Lung (tissue), 12 donors: ENCODE results near the gene CFAP65. TPM values are rescaled to one million over a fixed set of nuclear protein-coding genes. Genes with fewer than 3 reads are reported as not detected.
A peak's percentile ranks its signal among the peaks of the same experiment; 100 is the strongest.

Experiments
- ATAC-seq: fragments of 200-7000 bp; cut with Tn5 transposase; one replicate; pipeline ENCODE4 v1.9.1; 2020; ENCODE audit warnings: moderate number of reproducible peaks; ENCODE audit not compliant: insufficient read depth, low FRiP score
- DNase-seq, 3 donors: peaks; one replicate each; pipeline ENCODE4 v3.0.0-alpha.2; 2013 to 2017
- H3K27ac ChIP-seq, 2 donors: one replicate each; pipeline ENCODE4 v1.5.1; 2013; ENCODE audit warnings: mild to moderate bottlenecking in 2 of 2, moderate library complexity in 2 of 2, control low read depth in 1 of 2, inconsistent platforms in 1 of 2, low read depth in 1 of 2, low read length in 1 of 2
- H3K27me3 ChIP-seq, 3 donors: one replicate each; pipeline ENCODE4 v1.5.1; 2013; ENCODE audit warnings: low read length in 2 of 3; ENCODE audit not compliant: control insufficient read depth in 3 of 3, insufficient read depth in 3 of 3
- H3K36me3 ChIP-seq, 4 donors: one replicate each; pipeline ENCODE4 v1.5.1; 2013; ENCODE audit warnings: low read length in 4 of 4, mild to moderate bottlenecking in 1 of 4, moderate library complexity in 1 of 4; ENCODE audit not compliant: control insufficient read depth in 4 of 4, insufficient read depth in 4 of 4
- H3K4me1 ChIP-seq, 5 donors: one replicate each; pipeline ENCODE4 v1.5.1; 2013; ENCODE audit warnings: low read length in 5 of 5, mild to moderate bottlenecking in 2 of 5, moderate library complexity in 1 of 5; ENCODE audit not compliant: control insufficient read depth in 5 of 5, insufficient read depth in 5 of 5
- H3K4me3 ChIP-seq: one replicate; pipeline ENCODE4 v1.5.1; 2013; ENCODE audit warnings: mild to moderate bottlenecking, control low read depth, moderate library complexity
- H3K9ac ChIP-seq, 2 donors: one replicate each; pipeline ENCODE4 v1.5.1; 2013; ENCODE audit warnings: low read length in 2 of 2, control low read depth in 1 of 2; ENCODE audit not compliant: insufficient read depth in 1 of 2
- H3K9me3 ChIP-seq, 4 donors: one replicate each; pipeline ENCODE4 v1.5.1; 2013; ENCODE audit warnings: low read length in 3 of 4, mild to moderate bottlenecking in 1 of 4, moderate library complexity in 1 of 4; ENCODE audit not compliant: control insufficient read depth in 4 of 4, insufficient read depth in 3 of 4
- CTCF ChIP-seq: IDR thresholded peaks from 2 replicates; pipeline ENCODE4 v1.5.1; 2012; ENCODE audit warnings: mild to moderate bottlenecking; ENCODE audit errors: control extremely low read depth, extremely low read depth
- WGBS, 2 donors: extraction: QIAGEN DNeasy Blood & Tissue Kit; methylation state at CpG; one replicate each; pipeline ENCODE4 v1.1.7; 2013; 5-methylcytosine and 5-hydroxymethylcytosine counted together
- polyA plus RNA-seq, 2 donors: library from polyadenylated mRNA; stranded (reverse); fragments of 200-250 nt; gene quantifications; one replicate each; pipeline ENCODE4 v1.2.1, GENCODE V29; 2013
- total RNA-seq, 2 donors: library from RNA; depleted of rRNA in 1 of 2; stranded (reverse); fragments of >200 nt in 1 of 2; gene quantifications; one replicate each; pipeline ENCODE4 v1.2.1, GENCODE V29; 2014 to 2021
- donor health status: control.
- donor health status: control.
- donor health status: Bipolar disorder and iron deficiency.
- donor health status: healthy.
- donor health status: DM: yes; HTN: yes; CAD: no.

CFAP65 gene
- total and polyA plus RNA-seq, 4 donors = 3.9 to 16.5 (median 8.1) TPM

- Histone ChIP-seq H3K36me3 (no peaks in the 10 kb centered on the region), H3K27ac (no peak overlapping the region), H3K27me3 (peaks cover 13 to 93% (median 84%) of the 10 kb centered on the region in 3 donors), H3K4me1 (peaks cover 0 to 24% (median 10%) of the 10 kb centered on the region in 5 donors), H3K9ac (no peak overlapping the region), H3K9me3 (peaks cover 0 to 8% (median 0%) of the 10 kb centered on the region in 4 donors), H3K4me3 (no peak overlapping the region)
- DNase-seq (peak; percentile 39 to 53 (median 39)), ATAC-seq (no peak)
- WGBS, 2 donors = 7 to 9% methylated on average over 13 of the region's 13 CpGs
- no peak for TF ChIP-seq CTCF
Measured at GRCh38 chr2:218991674-218992168, 49.6 kb downstream of the CFAP65 start.

GRCh38 chr2:218990612-218991011, 50.7 kb downstream of the CFAP65 start:
- Histone ChIP-seq H3K9ac (no peak overlapping the region), H3K9me3 (peaks cover 0 to 8% (median 0%) of the 10 kb centered on the region in 4 donors), H3K36me3 (no peaks in the 10 kb centered on the region), H3K4me1 (peaks cover 0 to 20% (median 4%) of the 10 kb centered on the region in 5 donors), H3K27ac (no peak overlapping the region), H3K4me3 (no peak overlapping the region), H3K27me3 (peaks cover 16 to 93% (median 90%) of the 10 kb centered on the region in 3 donors)
- DNase-seq (no peak), ATAC-seq (no peak)
- 11 to 15% methylated on average over 6 of the region's 6 CpGs for WGBS, 2 donors
- TF ChIP-seq CTCF = no peak

- Histone ChIP-seq H3K36me3 (no peaks in the 10 kb centered on the region), H3K4me1 (peaks cover 0 to 23% (median 4%) of the 10 kb centered on the region in 5 donors), H3K9me3 (peaks cover 0 to 8% (median 0%) of the 10 kb centered on the region in 4 donors), H3K4me3 (no peak overlapping the region), H3K9ac (no peak overlapping the region), H3K27me3 (peaks cover 16 to 91% (median 87%) of the 10 kb centered on the region in 3 donors), H3K27ac (no peak overlapping the region)
- WGBS, 2 donors = 9 to 12% methylated on average over 8 to 9 of the region's 9 CpGs
- ATAC-seq (no peak), DNase-seq (no peak)
- no peak for TF ChIP-seq CTCF
Measured at GRCh38 chr2:218990052-218990451, 51.3 kb downstream of the CFAP65 start.

DNA sequence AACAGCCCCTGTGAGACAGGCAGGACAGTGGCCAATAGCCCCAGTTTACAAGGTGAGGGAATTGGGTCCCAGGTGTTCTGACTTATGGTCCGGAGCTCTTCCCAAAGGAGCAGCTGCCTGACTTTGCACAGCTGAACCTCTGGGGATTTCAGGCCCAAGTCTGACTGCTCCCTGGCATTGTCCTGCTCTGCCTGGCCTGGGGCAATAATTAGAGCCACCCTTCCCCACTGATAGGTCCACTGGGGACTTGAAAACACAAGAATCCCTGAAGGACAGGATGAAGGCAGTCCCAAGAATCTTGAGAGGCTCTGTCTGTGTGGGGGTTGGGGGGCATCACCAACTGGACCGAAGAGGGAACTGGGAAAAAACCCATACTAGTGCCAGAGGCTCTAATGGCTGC, 52.7 kb downstream of the CFAP65 start:
- TF ChIP-seq CTCF = no peak
- Histone ChIP-seq H3K4me3 (no peak overlapping the region), H3K27ac (no peak overlapping the region), H3K4me1 (peaks cover 0 to 26% (median 4%) of the 10 kb centered on the region in 5 donors), H3K9me3 (peaks cover 0 to 8% (median 0%) of the 10 kb centered on the region in 4 donors), H3K9ac (no peak overlapping the region), H3K27me3 (peaks cover 16 to 87% (median 83%) of the 10 kb centered on the region in 3 donors), H3K36me3 (no peaks in the 10 kb centered on the region)
- ATAC-seq = no peak
- DNase-seq = no peak
- WGBS, 2 donors = 39 to 69% methylated on average over 2 of the region's 2 CpGs
